Peyer's patch (tissue), 4 donors: ENCODE results near the gene DMBX1.

Experiments used
- POLR2A ChIP-seq, 2 donors: fragments of 450-650 bp; IDR thresholded peaks; one replicate each; pipeline ENCODE4 v1.5.1; 2017; ENCODE audit warnings: antibody characterized with exemption in 2 of 2, mild to moderate bottlenecking in 2 of 2, moderate library complexity in 2 of 2
- TF ChIP-seq, protein P1 (sequence below), 6 experiments: fragments of 450-650 bp in 4 of 6; fragments of 200-600 bp in 2 of 6; sonication (generic) in 1 of 6; IDR thresholded peaks; one replicate each; pipeline ENCODE4 v1.5.1; 2017 to 2019; ENCODE audit warnings: antibody characterized with exemption in 6 of 6, mild to moderate bottlenecking in 3 of 6, moderate library complexity in 1 of 6

- no peak for TF ChIP-seq POLR2A (IDR thresholded peaks at IDR 0.05)
- TF ChIP-seq, protein P1, sequence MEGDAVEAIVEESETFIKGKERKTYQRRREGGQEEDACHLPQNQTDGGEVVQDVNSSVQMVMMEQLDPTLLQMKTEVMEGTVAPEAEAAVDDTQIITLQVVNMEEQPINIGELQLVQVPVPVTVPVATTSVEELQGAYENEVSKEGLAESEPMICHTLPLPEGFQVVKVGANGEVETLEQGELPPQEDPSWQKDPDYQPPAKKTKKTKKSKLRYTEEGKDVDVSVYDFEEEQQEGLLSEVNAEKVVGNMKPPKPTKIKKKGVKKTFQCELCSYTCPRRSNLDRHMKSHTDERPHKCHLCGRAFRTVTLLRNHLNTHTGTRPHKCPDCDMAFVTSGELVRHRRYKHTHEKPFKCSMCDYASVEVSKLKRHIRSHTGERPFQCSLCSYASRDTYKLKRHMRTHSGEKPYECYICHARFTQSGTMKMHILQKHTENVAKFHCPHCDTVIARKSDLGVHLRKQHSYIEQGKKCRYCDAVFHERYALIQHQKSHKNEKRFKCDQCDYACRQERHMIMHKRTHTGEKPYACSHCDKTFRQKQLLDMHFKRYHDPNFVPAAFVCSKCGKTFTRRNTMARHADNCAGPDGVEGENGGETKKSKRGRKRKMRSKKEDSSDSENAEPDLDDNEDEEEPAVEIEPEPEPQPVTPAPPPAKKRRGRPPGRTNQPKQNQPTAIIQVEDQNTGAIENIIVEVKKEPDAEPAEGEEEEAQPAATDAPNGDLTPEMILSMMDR (IDR thresholded peaks at IDR 0.05), result no peak
Observed at GRCh38 chr1:46473991-46474390, 15.6 kb upstream of the DMBX1 start.
